Mesothelial cell of epicardium (in vitro differentiated cells): ENCODE data around the gene ZNF254. TPM values are rescaled to one million over a fixed set of nuclear protein-coding genes. Genes with fewer than 3 reads are reported as not detected.

ENCODE experiments used
- DNase-seq, 2 experiments: peaks; one replicate each; pipeline ENCODE4 v3.0.0; 2021; ENCODE audit warnings: low spot score in 2 of 2; ENCODE audit not compliant: unreplicated experiment in 2 of 2
- H3K27ac Mint-ChIP-seq: 2 replicates; pipeline ENCODE4 v1.8.0; 2021; ENCODE audit warnings: mixed read lengths
- H3K27me3 Mint-ChIP-seq: 2 replicates; pipeline ENCODE4 v1.8.0; 2021; ENCODE audit warnings: low read depth, mixed read lengths
- H3K36me3 Mint-ChIP-seq: 2 replicates; pipeline ENCODE4 v1.8.0; 2021; ENCODE audit warnings: mixed read lengths
- H3K4me1 Mint-ChIP-seq: 2 replicates; pipeline ENCODE4 v1.8.0; 2021; ENCODE audit warnings: mixed read lengths
- H3K4me3 Mint-ChIP-seq: 2 replicates; pipeline ENCODE4 v1.8.0; 2021; ENCODE audit warnings: mild to moderate bottlenecking, moderate library complexity, mixed read lengths
- H3K9me3 Mint-ChIP-seq: 2 replicates; pipeline ENCODE4 v1.8.0; 2021; ENCODE audit warnings: mixed read lengths
- total RNA-seq: library from RNA; stranded (reverse); gene quantifications from 3 replicates; pipeline ENCODE4 v1.2.1, GENCODE V29; 2021
- TF ChIP-seq, protein P1 (sequence below): fragments of 200-600 bp; sonication (generic); IDR thresholded peaks from one replicate; pipeline ENCODE4 v1.5.0; 2021; ENCODE audit warnings: antibody characterized with exemption; ENCODE audit not compliant: unreplicated experiment

The ZNF254 gene
- total RNA-seq, 1 donor from 2014 or later = 35.5 TPM

DNA sequence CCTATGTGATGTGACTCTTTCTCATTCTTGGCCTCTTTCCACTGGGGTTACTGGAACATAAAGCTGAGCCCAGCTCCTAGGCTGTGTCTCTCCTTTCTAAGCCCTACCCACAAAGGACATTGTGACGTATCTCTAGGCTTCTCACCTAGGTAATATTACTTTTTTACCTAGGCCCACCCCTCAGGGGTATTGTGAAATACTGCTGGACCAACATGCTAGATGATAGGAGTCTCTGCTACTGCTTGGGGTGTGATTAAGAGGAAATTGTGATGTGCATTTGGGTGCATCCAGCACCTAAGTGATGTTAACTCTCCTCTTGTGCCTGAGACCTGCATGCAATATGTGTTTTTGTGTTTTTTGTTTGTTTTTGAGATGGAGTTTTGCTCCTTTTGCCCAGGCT, 22.8 kb upstream of the ZNF254 start:
- no peak overlapping the region for H3K27ac Mint-ChIP-seq
- DNase-seq = no peak
- peaks cover 35% of the 10 kb centered on the region for H3K36me3 Mint-ChIP-seq
- H3K27me3 Mint-ChIP-seq = no peaks in the 10 kb centered on the region
- H3K9me3 Mint-ChIP-seq = no peaks in the 10 kb centered on the region
- H3K4me1 Mint-ChIP-seq = no peaks in the 10 kb centered on the region
- H3K4me3 Mint-ChIP-seq = no peak overlapping the region
- TF ChIP-seq, protein P1, sequence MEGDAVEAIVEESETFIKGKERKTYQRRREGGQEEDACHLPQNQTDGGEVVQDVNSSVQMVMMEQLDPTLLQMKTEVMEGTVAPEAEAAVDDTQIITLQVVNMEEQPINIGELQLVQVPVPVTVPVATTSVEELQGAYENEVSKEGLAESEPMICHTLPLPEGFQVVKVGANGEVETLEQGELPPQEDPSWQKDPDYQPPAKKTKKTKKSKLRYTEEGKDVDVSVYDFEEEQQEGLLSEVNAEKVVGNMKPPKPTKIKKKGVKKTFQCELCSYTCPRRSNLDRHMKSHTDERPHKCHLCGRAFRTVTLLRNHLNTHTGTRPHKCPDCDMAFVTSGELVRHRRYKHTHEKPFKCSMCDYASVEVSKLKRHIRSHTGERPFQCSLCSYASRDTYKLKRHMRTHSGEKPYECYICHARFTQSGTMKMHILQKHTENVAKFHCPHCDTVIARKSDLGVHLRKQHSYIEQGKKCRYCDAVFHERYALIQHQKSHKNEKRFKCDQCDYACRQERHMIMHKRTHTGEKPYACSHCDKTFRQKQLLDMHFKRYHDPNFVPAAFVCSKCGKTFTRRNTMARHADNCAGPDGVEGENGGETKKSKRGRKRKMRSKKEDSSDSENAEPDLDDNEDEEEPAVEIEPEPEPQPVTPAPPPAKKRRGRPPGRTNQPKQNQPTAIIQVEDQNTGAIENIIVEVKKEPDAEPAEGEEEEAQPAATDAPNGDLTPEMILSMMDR = no peak

GRCh38 chr19:24065243-24065642, 21.7 kb upstream of the ZNF254 start:
- Mint-ChIP-seq H3K27me3 (no peaks in the 10 kb centered on the region), H3K4me1 (no peaks in the 10 kb centered on the region), H3K4me3 (no peak overlapping the region), H3K36me3 (peaks cover 33% of the 10 kb centered on the region), H3K9me3 (no peaks in the 10 kb centered on the region), H3K27ac (no peak overlapping the region)
- DNase-seq = no peak
- TF ChIP-seq, protein P1 = no peak

- Mint-ChIP-seq H3K27me3 (no peaks in the 10 kb centered on the region), H3K27ac (no peak overlapping the region), H3K4me3 (no peak overlapping the region), H3K4me1 (no peaks in the 10 kb centered on the region), H3K9me3 (no peaks in the 10 kb centered on the region), H3K36me3 (peaks cover 26% of the 10 kb centered on the region)
- TF ChIP-seq, protein P1 = no peak
- DNase-seq = no peak
Measured at GRCh38 chr19:24065865-24066604, 21.0 kb upstream of the ZNF254 start.

- no peak for DNase-seq
- Mint-ChIP-seq H3K27me3 (no peaks in the 10 kb centered on the region), H3K4me1 (no peaks in the 10 kb centered on the region), H3K27ac (no peak overlapping the region), H3K9me3 (peaks cover 23% of the 10 kb centered on the region), H3K4me3 (no peak overlapping the region), H3K36me3 (peaks cover 53% of the 10 kb centered on the region)
- TF ChIP-seq, protein P1 = no peak
Measured at GRCh38 chr19:24069905-24070657, 16.9 kb upstream of the ZNF254 start.

DNA sequence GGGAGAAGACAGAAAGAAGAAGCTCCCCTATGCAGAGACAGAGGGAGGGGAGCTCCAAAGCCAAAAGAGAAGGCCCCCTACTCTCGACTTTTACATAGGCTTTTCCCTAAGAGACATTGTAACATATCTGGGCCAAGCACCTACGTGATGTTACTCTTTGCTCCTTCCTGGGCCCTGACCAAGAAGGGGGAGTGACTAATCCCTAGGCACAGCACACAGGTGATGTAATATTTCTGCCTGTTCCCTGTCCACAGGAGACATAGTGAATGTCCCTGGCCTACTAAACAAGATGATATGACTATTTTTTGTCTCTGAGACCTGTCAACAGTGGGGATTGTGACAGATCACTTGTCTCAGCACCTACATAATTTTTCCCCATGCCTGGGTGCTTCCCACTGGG, 15.9 kb upstream of the ZNF254 start:
- TF ChIP-seq, protein P1 = no peak
- DNase-seq = no peak
- H3K27me3 Mint-ChIP-seq = no peaks in the 10 kb centered on the region
- no peaks in the 10 kb centered on the region for H3K4me1 Mint-ChIP-seq
- H3K36me3 Mint-ChIP-seq = peaks cover 63% of the 10 kb centered on the region
- peaks cover 32% of the 10 kb centered on the region for H3K9me3 Mint-ChIP-seq
- H3K27ac Mint-ChIP-seq = no peak overlapping the region
- H3K4me3 Mint-ChIP-seq = no peak overlapping the region
